H1 (cell line): ENCODE measurements around the gene RABGAP1. TPM values are rescaled to one million over a fixed set of nuclear protein-coding genes. Genes with fewer than 3 reads are reported as not detected.

Source experiments
- CTCF ChIA-PET: fragments of 300-600 bp; sonication (Branson Sonifier 250); formaldehyde crosslinking; loops from one replicate; lab custom pipeline; 2021; ENCODE audit not compliant: partially characterized antibody; lab: Charles Lee
- POLR2A ChIA-PET: fragments of 300-600 bp; sonication (Branson Sonifier 250); formaldehyde crosslinking; loops from one replicate; lab custom pipeline; 2021; ENCODE audit warnings: inconsistent platforms; ENCODE audit not compliant: partially characterized antibody; lab: Charles Lee
- DNase-seq, 2 experiments: peaks; one replicate each; pipeline versions ENCODE4 v3.0.0 to v3.0.0-alpha.2; 2010 to 2022; ENCODE audit warnings: low spot score in 2 of 2, low read depth in 1 of 2, mixed read lengths in 1 of 2
- FAIRE-seq: peaks from 2 replicates; lab custom pipeline; 2011; peaks lifted over from hg19 to GRCh38; lab: Jason Lieb, UNC
- H2AFZ ChIP-seq: 2 replicates; pipeline ENCODE4 v1.8.1; 2012; ENCODE audit warnings: low read length, inconsistent platforms
- H2AK5ac ChIP-seq: 2 replicates; pipeline ENCODE4 v1.6.1; 2013; ENCODE audit warnings: low read depth, low read length
- H2BK120ac ChIP-seq: replicated peaks from 2 replicates; pipeline ENCODE3; 2013; ENCODE audit warnings: low read depth, low read length, inconsistent platforms
- H2BK12ac ChIP-seq: 2 replicates; pipeline ENCODE4 v1.6.1; 2013; ENCODE audit warnings: low read depth, low read length
- H2BK15ac ChIP-seq: 2 replicates; pipeline ENCODE4 v1.6.1; 2013; ENCODE audit warnings: low read length
- H2BK20ac ChIP-seq: 2 replicates; pipeline ENCODE4 v1.6.1; 2013; ENCODE audit warnings: low read length
- H2BK5ac ChIP-seq: 2 replicates; pipeline ENCODE4 v1.6.1; 2013; ENCODE audit warnings: low read depth, low read length
- H3K14ac ChIP-seq: 2 replicates; pipeline ENCODE4 v1.6.1; 2013; ENCODE audit warnings: inconsistent platforms; ENCODE audit not compliant: insufficient read length
- H3K18ac ChIP-seq: 2 replicates; pipeline ENCODE4 v1.6.1; 2013; ENCODE audit warnings: low read length; ENCODE audit errors: extremely low read depth
- H3K23ac ChIP-seq: 2 replicates; pipeline ENCODE4 v1.6.1; 2013; ENCODE audit warnings: inconsistent platforms; ENCODE audit not compliant: insufficient read length
- H3K23me2 ChIP-seq: 2 replicates; pipeline ENCODE4 v1.6.1; 2013; ENCODE audit warnings: low read depth, low read length
- H3K27ac ChIP-seq: 2 replicates; pipeline ENCODE4 v1.6.1; 2011; ENCODE audit warnings: low read depth, low read length, inconsistent platforms
- H3K27me3 ChIP-seq, 4 experiments: replicated peaks in 1 of 4; 1 replicate in 1 of 4; 2 replicates in 3 of 4; pipeline versions ENCODE4 v1.6.1 to v1.8.1; 2011 to 2013; ENCODE audit warnings: low read length in 3 of 4, mild to moderate bottlenecking in 3 of 4, inconsistent platforms in 2 of 4, mixed read lengths in 2 of 4, moderate library complexity in 1 of 4; ENCODE audit not compliant: control insufficient read depth in 3 of 4, insufficient read depth in 3 of 4; ENCODE audit errors: extremely low read depth in 1 of 4
- H3K36me3 ChIP-seq, 4 experiments: 2 replicates each; pipeline versions ENCODE4 v1.6.1 to v1.8.1; 2011 to 2013; ENCODE audit warnings: mild to moderate bottlenecking in 4 of 4, low read length in 3 of 4, moderate library complexity in 2 of 4, control low read depth in 1 of 4, inconsistent platforms in 1 of 4; ENCODE audit not compliant: insufficient read depth in 4 of 4, control insufficient read depth in 2 of 4
- H3K4ac ChIP-seq: replicated peaks from 2 replicates; pipeline ENCODE3; 2013; ENCODE audit warnings: low read length, low read depth, mixed read lengths, inconsistent platforms; ENCODE audit not compliant: insufficient read length
- H3K4me1 ChIP-seq, 4 experiments: replicated peaks in 1 of 4; 1 replicate in 1 of 4; 2 replicates in 3 of 4; pipeline versions ENCODE4 v1.6.1 to v1.8.1; 2011 to 2013; ENCODE audit warnings: low read length in 3 of 4, inconsistent platforms in 2 of 4, mixed read lengths in 1 of 4; ENCODE audit not compliant: insufficient read depth in 4 of 4, control insufficient read depth in 3 of 4
- H3K4me2 ChIP-seq, 2 experiments: 2 replicates each; pipeline versions ENCODE4 v1.6.1 to v1.8.1; 2011 to 2013; ENCODE audit warnings: low read depth in 2 of 2, low read length in 2 of 2, control low read depth in 1 of 2, inconsistent platforms in 1 of 2, mild to moderate bottlenecking in 1 of 2; ENCODE audit not compliant: insufficient read depth in 1 of 2
- H3K4me3 ChIP-seq, 4 experiments: fragments of 200-600, 300-600 bp in 1 of 4; sonication (generic), shearing (Covaris generic), sonication (Bioruptor Twin) in 1 of 4; 2 replicates each; pipeline versions ENCODE4 v1.5.1 to v1.8.1; 2011 to 2016; ENCODE audit warnings: low read length in 4 of 4, low read depth in 3 of 4, control low read depth in 2 of 4, inconsistent platforms in 2 of 4, mild to moderate bottlenecking in 2 of 4, mixed read lengths in 1 of 4, moderate library complexity in 1 of 4; ENCODE audit not compliant: insufficient read depth in 2 of 4; ENCODE audit errors: extremely low read depth in 1 of 4
- H3K56ac ChIP-seq: replicated peaks from 2 replicates; pipeline ENCODE3; 2013; ENCODE audit warnings: low read depth, mild to moderate bottlenecking, mixed read lengths, low read length, inconsistent platforms; ENCODE audit not compliant: insufficient read length
- H3K79me1 ChIP-seq: 2 replicates; pipeline ENCODE4 v1.6.1; 2013; ENCODE audit warnings: low read depth, low read length, control low read depth
- H3K79me2 ChIP-seq, 2 experiments: 2 replicates each; pipeline versions ENCODE4 v1.6.1 to v1.8.1; 2012 to 2013; ENCODE audit warnings: low read length in 2 of 2, mild to moderate bottlenecking in 2 of 2, inconsistent platforms in 1 of 2; ENCODE audit not compliant: insufficient read depth in 2 of 2, control insufficient read depth in 1 of 2
- H3K9ac ChIP-seq, 4 experiments: replicated peaks in 1 of 4; 1 replicate in 1 of 4; 2 replicates in 3 of 4; pipeline versions ENCODE4 v1.6.1 to v1.8.1; 2011 to 2013; ENCODE audit warnings: low read depth in 3 of 4, low read length in 3 of 4, control low read depth in 2 of 4, mild to moderate bottlenecking in 2 of 4, moderate library complexity in 2 of 4, inconsistent platforms in 1 of 4; ENCODE audit errors: extremely low read depth in 1 of 4
- H3K9me3 ChIP-seq, 2 experiments: 2 replicates each; pipeline versions ENCODE4 v1.6.1 to v1.8.1; 2012 to 2013; ENCODE audit warnings: mild to moderate bottlenecking in 2 of 2, moderate library complexity in 2 of 2, control low read depth in 1 of 2, inconsistent platforms in 1 of 2, low read depth in 1 of 2, low read length in 1 of 2, mixed read lengths in 1 of 2; ENCODE audit not compliant: insufficient read depth in 2 of 2
- H4K20me1 ChIP-seq, 2 experiments: replicated peaks in 1 of 2; 2 replicates each; pipeline versions ENCODE3 to v1.8.1; 2011 to 2013; ENCODE audit warnings: inconsistent platforms in 2 of 2, low read length in 2 of 2, mild to moderate bottlenecking in 1 of 2; ENCODE audit not compliant: insufficient read depth in 2 of 2, control insufficient read depth in 1 of 2
- H4K5ac ChIP-seq: 2 replicates; pipeline ENCODE4 v1.6.1; 2013; ENCODE audit warnings: low read length, low read depth, mixed read lengths, inconsistent platforms; ENCODE audit not compliant: insufficient read length
- H4K8ac ChIP-seq: 2 replicates; pipeline ENCODE4 v1.8.0; 2013; ENCODE audit warnings: mild to moderate bottlenecking, moderate library complexity, low read length, inconsistent platforms; ENCODE audit not compliant: insufficient read depth; ENCODE audit errors: extremely low read depth
- H4K91ac ChIP-seq: replicated peaks from 2 replicates; pipeline ENCODE3; 2013; ENCODE audit warnings: low read length, mixed read lengths, inconsistent platforms; ENCODE audit not compliant: insufficient read length
- ASH2L ChIP-seq: fragments of 200-600, 300-600 bp; sonication (generic); IDR thresholded peaks from one replicate; pipeline ENCODE4 v1.7.1; 2017; ENCODE audit warnings: low read length
- CBX5 ChIP-seq: fragments of 300-800, 300-1000 bp; sonication (generic); IDR thresholded peaks from 2 replicates; pipeline ENCODE4 v1.7.1; 2016; ENCODE audit warnings: antibody characterized with exemption, low read length, low read depth
- CBX8 ChIP-seq: fragments of 300-800, 300-1000 bp; sonication (generic); IDR thresholded peaks from 2 replicates; pipeline ENCODE4 v1.7.1; 2016; ENCODE audit warnings: low read depth, low read length, borderline replicate concordance
- CEBPB ChIP-seq: IDR thresholded peaks from 2 replicates; pipeline ENCODE4 v1.6.1; 2012; ENCODE audit warnings: low read depth, low read length
- KDM4A ChIP-seq: IDR thresholded peaks from one replicate; pipeline ENCODE4 v1.7.1; 2012; ENCODE audit warnings: low read depth, mild to moderate bottlenecking, moderate library complexity, low read length, inconsistent platforms; ENCODE audit not compliant: severe bottlenecking
- KDM5A ChIP-seq: fragments of 200-600 bp; IDR thresholded peaks from 2 replicates; pipeline ENCODE4 v1.7.1; 2012; ENCODE audit warnings: mild to moderate bottlenecking, low read length, inconsistent platforms, mixed read lengths
- RBBP5 ChIP-seq: IDR thresholded peaks from 2 replicates; pipeline ENCODE4 v1.7.1; 2012; ENCODE audit warnings: low read depth, mild to moderate bottlenecking, inconsistent platforms, low read length, moderate library complexity, borderline replicate concordance
- RNF2 ChIP-seq: fragments of 200-900, 300-1000 bp; sonication (generic); IDR thresholded peaks from 2 replicates; pipeline ENCODE4 v1.7.1; 2016; ENCODE audit warnings: borderline replicate concordance, low read depth, mild to moderate bottlenecking, antibody characterized with exemption, low read length; ENCODE audit not compliant: poor library complexity, severe bottlenecking; ENCODE audit errors: missing control alignments
- SIN3A ChIP-seq, 2 experiments: IDR thresholded peaks in 1 of 2; conservative IDR thresholded peaks in 1 of 2; 2 replicates each; pipeline ENCODE4 v1.6.1; 2011 to 2012; ENCODE audit warnings: low read length in 2 of 2, improper control_type of control experiment in 1 of 2, low read depth in 1 of 2, mild to moderate bottlenecking in 1 of 2
- TAF1 ChIP-seq: IDR thresholded peaks from 2 replicates; pipeline ENCODE4 v1.6.1; 2011; ENCODE audit warnings: mild to moderate bottlenecking, low read depth, low read length
- WGBS, 2 experiments: shearing (Covaris generic) in 1 of 2; methylation state at CpG; one replicate each; pipeline versions ENCODE4 v1.1.6 to v1.1.7; 2013 to 2015; ENCODE audit warnings: low lambda C conversion rate in 2 of 2, mixed read lengths in 2 of 2, inconsistent platforms in 1 of 2, low coverage in 1 of 2, missing lambda C conversion rate in 1 of 2; ENCODE audit not compliant: insufficient replicate concordance in 2 of 2, insufficient coverage in 1 of 2, insufficient read length in 1 of 2; ENCODE audit errors: extremely low coverage in 1 of 2, missing lambda C conversion rate in 1 of 2; 5-methylcytosine and 5-hydroxymethylcytosine counted together
- polyA plus RNA-seq, 7 experiments: library from polyadenylated mRNA; depleted of rRNA in 3 of 7; stranded (reverse) in 5 of 7; unstranded in 2 of 7; fragments of >200 nt in 5 of 7; fragments of 200-250 nt in 2 of 7; gene quantifications; 1 replicate in 5 of 7; 2 replicates in 1 of 7; 4 replicates in 1 of 7; pipeline versions ENCODE4 v1.2.1 to v1.2.3, GENCODE V29; 2011 to 2013; ENCODE audit warnings: missing spikeins in 2 of 7, mixed read lengths in 2 of 7
- total RNA-seq: library from RNA; stranded (reverse); fragmentation: NEBNext Ultra II Directional; extraction: Animal tissue kit (Norgen Biotek cat#: 25700); gene quantifications from 2 replicates; pipeline ENCODE4 v1.2.1, GENCODE V29; 2021

Gene RABGAP1
- total and polyA plus RNA-seq, 2 of the 8 experiments (the other 6 are each of a cell fraction or from before 2014, with no cell fraction given), result 15.7 to 38.3 TPM

GRCh38 chr9:123048748-123049147, 107.9 kb downstream of the RABGAP1 start:
- H2BK5ac ChIP-seq, result no peak overlapping the region
- H3K4me1 ChIP-seq, result no peaks in the 10 kb centered on the region
- FAIRE-seq, result no peak
- H4K5ac ChIP-seq, result no peak overlapping the region
- no peak for DNase-seq
- H2BK20ac ChIP-seq, result no peak overlapping the region
- H3K56ac ChIP-seq, result no peak overlapping the region
- H2BK15ac ChIP-seq, result no peak overlapping the region
- H2AFZ ChIP-seq, result no peak overlapping the region
- no peak overlapping the region for H3K9ac ChIP-seq
- no peaks in the 10 kb centered on the region for H3K27me3 ChIP-seq
- H3K14ac ChIP-seq, result no peak overlapping the region
- peaks cover 0 to 2% of the 10 kb centered on the region in 2 experiments for H4K20me1 ChIP-seq
- H3K4me2 ChIP-seq, result no peak overlapping the region
- no peak overlapping the region for H2BK12ac ChIP-seq
- H3K4me3 ChIP-seq, result no peak overlapping the region
- H2BK120ac ChIP-seq, result no peak overlapping the region
- TF ChIP-seq SIN3A (conservative IDR thresholded peaks at IDR 0.05 in 1 of 2, IDR thresholded peaks at IDR 0.05 in 1 of 2; ENCODE audit: low read depth in 1 of 2, low read length in 2 of 2), result no peak
- no peak for TF ChIP-seq ASH2L
- no peak for TF ChIP-seq TAF1
- TF ChIP-seq KDM4A, result no peak
- TF ChIP-seq RBBP5, result no peak
- TF ChIP-seq CEBPB, result no peak
- TF ChIP-seq KDM5A, result no peak
- TF ChIP-seq RNF2, result no peak
- no peak for TF ChIP-seq CBX8
- no peak for TF ChIP-seq CBX5
- 90% methylated on average over 2 of the region's 2 CpGs; no CpG with 5 or more reads in 1 of the 2 experiments for WGBS, 2 experiments
- ChIA-PET POLR2A (no interaction called here), CTCF (interaction anchor here (0.7 to 1.3 kb wide), 2 partner anchors 20 to 43 kb away, joined by 3 to 4 read pairs; no protein-coding TSS in a partner anchor)
- H3K23me2 ChIP-seq, result no peaks in the 10 kb centered on the region
- no peaks in the 10 kb centered on the region for H3K79me1 ChIP-seq
- H3K18ac ChIP-seq, result no peak overlapping the region
- no peak overlapping the region for H3K4ac ChIP-seq
- H3K23ac ChIP-seq, result no peak overlapping the region
- H3K9me3 ChIP-seq, result no peaks in the 10 kb centered on the region
- H4K91ac ChIP-seq, result no peak overlapping the region
- no peak overlapping the region for H3K27ac ChIP-seq
- H4K8ac ChIP-seq, result no peak overlapping the region
- no peak overlapping the region for H2AK5ac ChIP-seq
- peaks cover 0 to 2% (median 0%) of the 10 kb centered on the region in 4 experiments; a peak in 4 of 8 replicates for H3K36me3 ChIP-seq
- H3K79me2 ChIP-seq, result no peaks in the 10 kb centered on the region
